ENCODE results near the gene ATP6V1B1.

Gene ATP6V1B1

GRCh38 chr2:70889716-70890037, 46.0 kb upstream of the ATP6V1B1 start:
- TF ChIP-seq CTCF (conservative IDR thresholded peaks at IDR 0.05; ENCODE audit: low read depth, low read length) = no peak
- H3K4me3 ChIP-seq (ENCODE audit: low read depth, low read length) = no peak overlapping the region
- no peak for DNase-seq (ENCODE audit: low read depth)

GRCh38 chr2:70890469-70891065, 45.1 kb upstream of the ATP6V1B1 start:
- H3K4me3 ChIP-seq (ENCODE audit: low read depth, low read length) = no peak overlapping the region
- TF ChIP-seq CTCF (conservative IDR thresholded peaks at IDR 0.05; ENCODE audit: low read depth, low read length) = no peak
- no peak for DNase-seq (ENCODE audit: low read depth)

- no peak for TF ChIP-seq CTCF (conservative IDR thresholded peaks at IDR 0.05; ENCODE audit: low read depth, low read length)
- DNase-seq (ENCODE audit: low read depth) = no peak
- no peak overlapping the region for H3K4me3 ChIP-seq (ENCODE audit: low read depth, low read length)
Measured at GRCh38 chr2:70891572-70892357, 43.9 kb upstream of the ATP6V1B1 start.

GRCh38 chr2:70892750-70893149, 43.0 kb upstream of the ATP6V1B1 start:
- no peak for TF ChIP-seq CTCF (conservative IDR thresholded peaks at IDR 0.05; ENCODE audit: low read depth, low read length)
- DNase-seq (ENCODE audit: low read depth) = no peak
- H3K4me3 ChIP-seq (ENCODE audit: low read depth, low read length) = no peak overlapping the region

- H3K4me3 ChIP-seq (ENCODE audit: low read depth, low read length) = no peak overlapping the region
- no peak for TF ChIP-seq CTCF (conservative IDR thresholded peaks at IDR 0.05; ENCODE audit: low read depth, low read length)
- DNase-seq (ENCODE audit: low read depth) = no peak
Measured at GRCh38 chr2:70893186-70893585, 42.5 kb upstream of the ATP6V1B1 start.

- no peak for DNase-seq (ENCODE audit: low read depth)
- H3K4me3 ChIP-seq (ENCODE audit: low read depth, low read length) = no peak overlapping the region
- TF ChIP-seq CTCF (conservative IDR thresholded peaks at IDR 0.05; ENCODE audit: low read depth, low read length) = no peak
Measured at GRCh38 chr2:70894765-70895164, 40.9 kb upstream of the ATP6V1B1 start.

- H3K4me3 ChIP-seq (ENCODE audit: low read depth, low read length) = no peak overlapping the region
- no peak for DNase-seq (ENCODE audit: low read depth)
- TF ChIP-seq CTCF (conservative IDR thresholded peaks at IDR 0.05; ENCODE audit: low read depth, low read length) = no peak
Measured at GRCh38 chr2:70895249-70895648, 40.5 kb upstream of the ATP6V1B1 start.
